Natural killer cell (primary cell): Measurements from ENCODE around the gene DUSP22. TPM values are rescaled to one million over a fixed set of nuclear protein-coding genes. Genes with fewer than 3 reads are reported as not detected.

Experiments
- ATAC-seq, 3 donors: fragments of 150-1000 bp in 2 of 3; fragments of 200-7000 bp in 1 of 3; cut with Tn5 transposase; 1 replicate in 1 of 3; 2 replicates in 2 of 3; pipeline ENCODE4 v1.10.0; 2021; ENCODE audit warnings: mild to moderate bottlenecking in 2 of 3, moderate library complexity in 2 of 3
- DNase-seq, 2 donors: peaks; one replicate each; pipeline versions ENCODE4 v3.0.0 to v3.0.0-alpha.2; 2013 to 2021; ENCODE audit warnings: mixed read lengths in 1 of 2
- H3K27ac ChIP-seq: one replicate; pipeline ENCODE4 v1.5.1; 2013; ENCODE audit warnings: mild to moderate bottlenecking, low read length
- H3K27me3 ChIP-seq: one replicate; pipeline ENCODE4 v1.6.1; 2013; ENCODE audit warnings: low read length; ENCODE audit not compliant: control insufficient read depth, insufficient read depth
- H3K36me3 ChIP-seq: one replicate; pipeline ENCODE4 v1.6.1; 2013; ENCODE audit warnings: low read length; ENCODE audit not compliant: control insufficient read depth, insufficient read depth
- H3K4me1 ChIP-seq: one replicate; pipeline ENCODE4 v1.6.1; 2013; ENCODE audit warnings: low read length; ENCODE audit not compliant: control insufficient read depth, insufficient read depth
- H3K4me3 ChIP-seq: one replicate; pipeline ENCODE4 v1.5.1; 2013; ENCODE audit warnings: low read length
- H3K9me3 ChIP-seq: one replicate; pipeline ENCODE4 v1.6.1; 2013; ENCODE audit warnings: low read length; ENCODE audit not compliant: control insufficient read depth, insufficient read depth
- H3K27ac Mint-ChIP-seq, 2 donors: one replicate each; pipeline ENCODE4 v1.8.0; 2022; ENCODE audit warnings: mild to moderate bottlenecking in 2 of 2, mixed read lengths in 2 of 2, moderate library complexity in 1 of 2
- H3K27me3 Mint-ChIP-seq, 2 donors: one replicate each; pipeline ENCODE4 v1.8.0; 2022; ENCODE audit warnings: low read depth in 2 of 2, mixed read lengths in 2 of 2
- H3K36me3 Mint-ChIP-seq: one replicate; pipeline ENCODE4 v1.8.0; 2022; ENCODE audit warnings: mixed read lengths
- H3K4me1 Mint-ChIP-seq, 2 donors: one replicate each; pipeline ENCODE4 v1.8.0; 2022; ENCODE audit warnings: mixed read lengths in 2 of 2
- H3K4me3 Mint-ChIP-seq: one replicate; pipeline ENCODE4 v1.8.0; 2022; ENCODE audit warnings: mild to moderate bottlenecking, moderate library complexity, mixed read lengths
- H3K9me3 Mint-ChIP-seq, 2 donors: one replicate each; pipeline ENCODE4 v1.8.0; 2022; ENCODE audit warnings: mixed read lengths in 2 of 2
- CTCF ChIP-seq: fragments of 200-600 bp; IDR thresholded peaks from one replicate; pipeline ENCODE4 v1.8.0; 2022; ENCODE audit warnings: antibody characterized with exemption
- WGBS: methylation state at CpG from one replicate; pipeline ENCODE4 v1.1.7; 2013; ENCODE audit warnings: missing lambda C conversion rate; ENCODE audit not compliant: insufficient coverage; 5-methylcytosine and 5-hydroxymethylcytosine counted together
- intact Hi-C: fragments of 100-400 bp; cut with micrococcal nuclease; formaldehyde crosslinking; loops from one replicate; pipeline ENCODE4 v1.14.2; 2022
- total RNA-seq, 4 donors: library from RNA; stranded (reverse); fragments of 120-200 nt in 1 of 4; gene quantifications; one replicate each; pipeline versions ENCODE4 v1.2.3 to v1.2.4, GENCODE V29; 2013 to 2022

Gene DUSP22
- total RNA-seq, 3 donors from 2014 or later (not counting 1 experiment from before 2014, with no cell fraction given) = 50.4 to 61.5 (median 56.6) TPM

GRCh38 chr6:301526-301925, 9.2 kb downstream of the DUSP22 start:
- no peak for TF ChIP-seq CTCF
- Histone ChIP-seq H3K27ac (no peak overlapping the region), H3K27me3 (no peaks in the 10 kb centered on the region), H3K36me3 (peaks cover 3% of the 10 kb centered on the region), H3K4me3 (no peak overlapping the region), H3K4me1 (peaks cover 23% of the 10 kb centered on the region), H3K9me3 (no peaks in the 10 kb centered on the region)
- Mint-ChIP-seq H3K9me3 (no peaks in the 10 kb centered on the region), H3K36me3 (no peaks in the 10 kb centered on the region), H3K27ac (no peak overlapping the region), H3K27me3 (no peaks in the 10 kb centered on the region), H3K4me3 (no peak overlapping the region), H3K4me1 (peaks cover 15 to 25% of the 10 kb centered on the region in 2 donors)
- intact Hi-C loops = no loop called here
- WGBS = 90% methylated on average over 7 of the region's 8 CpGs
- DNase-seq = no peak
- ATAC-seq = no peak

- no peak overlapping the region for H3K27ac Mint-ChIP-seq
- WGBS = 92% methylated on average over 20 of the region's 20 CpGs
- H3K9me3 Mint-ChIP-seq = no peaks in the 10 kb centered on the region
- ATAC-seq (no peak), DNase-seq (no peak)
- H3K36me3 ChIP-seq = peaks cover 3% of the 10 kb centered on the region
- no peaks in the 10 kb centered on the region for H3K27me3 ChIP-seq
- intact Hi-C loops = no loop called here
- TF ChIP-seq CTCF = no peak
- H3K4me3 ChIP-seq = no peak overlapping the region
- H3K9me3 ChIP-seq = no peaks in the 10 kb centered on the region
- H3K27ac ChIP-seq = no peak overlapping the region
- no peak overlapping the region for H3K4me3 Mint-ChIP-seq
- no peaks in the 10 kb centered on the region for H3K36me3 Mint-ChIP-seq
- peaks cover 9 to 19% of the 10 kb centered on the region in 2 donors for H3K4me1 Mint-ChIP-seq
- no peaks in the 10 kb centered on the region for H3K27me3 Mint-ChIP-seq
- H3K4me1 ChIP-seq = peaks cover 23% of the 10 kb centered on the region
Observed at GRCh38 chr6:301929-302705, 9.8 kb downstream of the DUSP22 start.

GRCh38 chr6:302760-303159, 10.5 kb downstream of the DUSP22 start:
- no peak for TF ChIP-seq CTCF
- H3K4me3 Mint-ChIP-seq = no peak overlapping the region
- no peaks in the 10 kb centered on the region for H3K9me3 Mint-ChIP-seq
- WGBS = 89% methylated on average over 9 of the region's 9 CpGs
- H3K36me3 Mint-ChIP-seq = no peaks in the 10 kb centered on the region
- ATAC-seq (no peak), DNase-seq (no peak)
- peaks cover 3 to 12% of the 10 kb centered on the region in 2 donors for H3K4me1 Mint-ChIP-seq
- no peaks in the 10 kb centered on the region for H3K27me3 ChIP-seq
- H3K4me3 ChIP-seq = no peak overlapping the region
- H3K4me1 ChIP-seq = peaks cover 18% of the 10 kb centered on the region
- H3K9me3 ChIP-seq = no peaks in the 10 kb centered on the region
- no peaks in the 10 kb centered on the region for H3K27me3 Mint-ChIP-seq
- intact Hi-C loops = no loop called here
- H3K36me3 ChIP-seq = peaks cover 3% of the 10 kb centered on the region
- no peak overlapping the region for H3K27ac ChIP-seq
- H3K27ac Mint-ChIP-seq = no peak overlapping the region

GRCh38 chr6:303263-303662, 11.0 kb downstream of the DUSP22 start:
- Mint-ChIP-seq H3K9me3 (no peaks in the 10 kb centered on the region), H3K36me3 (no peaks in the 10 kb centered on the region), H3K4me1 (peaks cover 0 to 12% of the 10 kb centered on the region in 2 donors), H3K4me3 (no peak overlapping the region), H3K27me3 (no peaks in the 10 kb centered on the region), H3K27ac (no peak overlapping the region)
- H3K4me1 ChIP-seq = peaks cover 14% of the 10 kb centered on the region
- H3K9me3 ChIP-seq = no peaks in the 10 kb centered on the region
- H3K4me3 ChIP-seq = no peak overlapping the region
- no peak for TF ChIP-seq CTCF
- DNase-seq (no peak), ATAC-seq (no peak)
- H3K36me3 ChIP-seq = peaks cover 3% of the 10 kb centered on the region
- no peak overlapping the region for H3K27ac ChIP-seq
- no peaks in the 10 kb centered on the region for H3K27me3 ChIP-seq
- WGBS = 89% methylated on average over 9 of the region's 9 CpGs
- intact Hi-C loops = no loop called here
